HCT116 (cell line): ENCODE data around the gene DOCK3. TPM values are rescaled to one million over a fixed set of nuclear protein-coding genes. Genes with fewer than 3 reads are reported as not detected.

ENCODE experiments used
- ATAC-seq: fragments of 200-7000 bp; cut with Tn5 transposase; 2 replicates; pipeline ENCODE4 v1.9.1; 2020; ENCODE audit warnings: mild to moderate bottlenecking, moderate library complexity
- BruUV-seq: library from RNA; stranded (reverse); fragments of 400-500 nt; replicated peaks from 2 replicates; lab custom pipeline; 2021; lab: Mats Ljungman, UMichigan
- CTCF ChIA-PET: fragments of 300-600 bp; sonication (Branson Sonifier 250); formaldehyde crosslinking; loops from one replicate; lab custom pipeline; 2021; ENCODE audit warnings: antibody characterized with exemption; lab: Charles Lee
- POLR2A ChIA-PET: fragments of 300-600, 350-600 bp; sonication (Branson Sonifier 250); formaldehyde crosslinking; loops from one replicate; lab custom pipeline; 2021; ENCODE audit warnings: antibody characterized with exemption; lab: Charles Lee
- RAD21 ChIA-PET, 2 experiments: fragments of 300-600 bp; sonication (Branson Sonifier 250); formaldehyde crosslinking; loops; one replicate each; lab custom pipeline; 2023; ENCODE audit warnings: low total read pairs in 2 of 2; ENCODE audit not compliant: uncharacterized antibody in 2 of 2, unreplicated experiment in 2 of 2, low non-redundant PET in 1 of 2; lab: Charles Lee
- DNase-seq: peaks from one replicate; pipeline ENCODE4 v3.0.0-alpha.2; 2010; ENCODE audit warnings: low read depth, low spot score
- H2AFZ ChIP-seq: fragments of 200-600 bp; shearing (Covaris generic), sonication (generic); 2 replicates; pipeline ENCODE4 v1.6.1; 2017; ENCODE audit warnings: low read depth, mixed run types, mixed read lengths, antibody characterized with exemption, low read length; ENCODE audit not compliant: poor library complexity, severe bottlenecking
- H3K27ac ChIP-seq: 2 replicates; pipeline ENCODE4 v1.5.1; 2012; ENCODE audit warnings: low read depth, low read length
- H3K27me3 ChIP-seq: fragments of 200-600 bp; sonication (generic); 2 replicates; pipeline ENCODE4 v1.6.1; 2016; ENCODE audit warnings: mixed run types, low read length, mixed read lengths; ENCODE audit not compliant: insufficient read depth
- H3K36me3 ChIP-seq, 2 experiments: fragments of 200-500 bp in 1 of 2; fragments of 200-600 bp in 1 of 2; sonication (Bioruptor generic) in 1 of 2; sonication (generic) in 1 of 2; 2 replicates each; pipeline versions ENCODE4 v1.5.1 to v1.6.1; 2014 to 2016; ENCODE audit warnings: low read length in 2 of 2, inconsistent platforms in 1 of 2, mixed read lengths in 1 of 2, mixed run types in 1 of 2; ENCODE audit not compliant: insufficient read depth in 2 of 2, control insufficient read depth in 1 of 2
- H3K4me1 ChIP-seq, 2 experiments: fragments of 200-600 bp in 1 of 2; sonication (generic) in 1 of 2; 2 replicates each; pipeline versions ENCODE4 v1.5.1 to v1.6.1; 2012 to 2017; ENCODE audit warnings: low read length in 2 of 2, inconsistent platforms in 1 of 2, mild to moderate bottlenecking in 1 of 2, mixed read lengths in 1 of 2, mixed run types in 1 of 2, moderate library complexity in 1 of 2; ENCODE audit not compliant: insufficient read depth in 2 of 2, control insufficient read depth in 1 of 2
- H3K4me2 ChIP-seq: fragments of 200-600 bp; sonication (generic); 2 replicates; pipeline ENCODE4 v1.6.1; 2017; ENCODE audit warnings: mixed run types, low read length, mixed read lengths
- H3K4me3 ChIP-seq, 2 experiments: fragments of 200-600 bp in 1 of 2; sonication (generic) in 1 of 2; replicated peaks in 1 of 2; 2 replicates each; pipeline ENCODE4 v1.5.1; 2011 to 2016; ENCODE audit warnings: low read length in 2 of 2, control low read depth in 1 of 2, low read depth in 1 of 2, mild to moderate bottlenecking in 1 of 2, mixed read lengths in 1 of 2, mixed run types in 1 of 2
- H3K79me2 ChIP-seq: fragments of 200-600 bp; sonication (generic); 2 replicates; pipeline ENCODE4 v1.6.1; 2017; ENCODE audit warnings: mild to moderate bottlenecking, mixed run types, low read length, moderate library complexity, mixed read lengths; ENCODE audit not compliant: insufficient read depth
- H3K9ac ChIP-seq: fragments of 200-600 bp; sonication (generic); 2 replicates; pipeline ENCODE4 v1.6.1; 2016; ENCODE audit warnings: low read length, mixed read lengths
- H3K9me2 ChIP-seq: fragments of 200-600 bp; sonication (generic), shearing (Covaris generic); 2 replicates; pipeline ENCODE4 v1.6.1; 2017; ENCODE audit warnings: mixed run types, mild to moderate bottlenecking, moderate library complexity; ENCODE audit not compliant: insufficient read depth
- H3K9me3 ChIP-seq, 2 experiments: fragments of 200-500 bp in 1 of 2; fragments of 200-600 bp in 1 of 2; sonication (Bioruptor generic) in 1 of 2; sonication (generic) in 1 of 2; 2 replicates each; pipeline ENCODE4 v1.6.1; 2014 to 2017; ENCODE audit warnings: low read length in 2 of 2, mixed read lengths in 2 of 2, inconsistent platforms in 1 of 2, low read depth in 1 of 2, mild to moderate bottlenecking in 1 of 2, mixed run types in 1 of 2, moderate library complexity in 1 of 2; ENCODE audit not compliant: control insufficient read depth in 1 of 2, insufficient read depth in 1 of 2
- H4K20me1 ChIP-seq: fragments of 200-600 bp; sonication (generic), shearing (Covaris generic); 2 replicates; pipeline ENCODE4 v1.6.1; 2017; ENCODE audit warnings: mixed run types, mild to moderate bottlenecking, moderate library complexity; ENCODE audit not compliant: insufficient read depth
- CTCF ChIP-seq, 3 experiments: fragments of 200-600 bp in 1 of 3; sonication (generic) in 1 of 3; IDR thresholded peaks in 2 of 3; conservative IDR thresholded peaks in 1 of 3; 2 replicates each; pipeline ENCODE4 v1.5.1; 2012 to 2017; ENCODE audit warnings: low read depth in 2 of 3, low read length in 2 of 3, antibody characterized with exemption in 1 of 3, borderline replicate concordance in 1 of 3, control low read depth in 1 of 3, mild to moderate bottlenecking in 1 of 3, mixed read lengths in 1 of 3, mixed run types in 1 of 3, moderate library complexity in 1 of 3; ENCODE audit not compliant: insufficient read depth in 1 of 3
- EZH2 ChIP-seq: fragments of 200-600 bp; sonication (generic); IDR thresholded peaks from 2 replicates; pipeline ENCODE4 v1.6.1; 2017; ENCODE audit warnings: antibody characterized with exemption, mixed run types
- POLR2AphosphoS5 ChIP-seq: IDR thresholded peaks from 2 replicates; pipeline ENCODE4 v1.6.1; 2011; ENCODE audit warnings: mild to moderate bottlenecking, low read depth, low read length, moderate library complexity
- SIN3A ChIP-seq: IDR thresholded peaks from 2 replicates; pipeline ENCODE4 v1.6.1; 2012; ENCODE audit warnings: low read depth
- TCF7L2 ChIP-seq: IDR thresholded peaks from 2 replicates; pipeline ENCODE4 v1.7.0; 2011; ENCODE audit warnings: borderline replicate concordance, inconsistent platforms; ENCODE audit not compliant: insufficient read depth, insufficient read length; ENCODE audit errors: extremely low read depth
- ZFX ChIP-seq: fragments of 450-650 bp; IDR thresholded peaks from 2 replicates; pipeline ENCODE4 v1.6.1; 2017
- ZNF274 ChIP-seq: fragments of 200-500 bp; sonication (Bioruptor generic); IDR thresholded peaks from 2 replicates; pipeline ENCODE4 v1.6.1; 2014; ENCODE audit warnings: mild to moderate bottlenecking, low read depth, low read length, inconsistent platforms
- intact Hi-C: fragments of 100-400 bp; cut with micrococcal nuclease; formaldehyde crosslinking; loops from 2 replicates; pipeline ENCODE4 v1.10.0; 2022
- total RNA-seq: library from RNA; stranded (reverse); gene quantifications from one replicate; pipeline ENCODE4 v1.2.1, GENCODE V29; 2021; ENCODE audit not compliant: unreplicated experiment

The DOCK3 gene
- total RNA-seq, 1 experiment from 2014 or later = 4.2 TPM

GRCh38 chr3:51141573-51141972 is 466.8 kb downstream of the DOCK3 start:
- DNase-seq (no peak), ATAC-seq (no peak)
- Histone ChIP-seq H2AFZ (no peak overlapping the region), H4K20me1 (no peaks in the 10 kb centered on the region), H3K9me2 (no peaks in the 10 kb centered on the region), H3K9me3 (no peaks in the 10 kb centered on the region), H3K27ac (no peak overlapping the region), H3K4me3 (no peak overlapping the region), H3K9ac (no peak overlapping the region), H3K79me2 (no peaks in the 10 kb centered on the region), H3K4me1 (no peaks in the 10 kb centered on the region), H3K4me2 (no peak overlapping the region), H3K36me3 (no peaks in the 10 kb centered on the region), H3K27me3 (no peaks in the 10 kb centered on the region)
- TF ChIP-seq ZFX (no peak), TCF7L2 (no peak), ZNF274 (no peak), POLR2AphosphoS5 (no peak), EZH2 (no peak), CTCF (IDR thresholded peaks at IDR 0.05 in 2 of 3, conservative IDR thresholded peaks at IDR 0.05 in 1 of 3; ENCODE audit: borderline replicate concordance in 1 of 3, insufficient read depth in 1 of 3, low read depth in 2 of 3, low read length in 2 of 3) (peak in 2 of 3 experiments; percentile 13 to 35; a peak in 2 of 6 replicates), SIN3A (no peak)
- POLR2A ChIA-PET = interaction anchor here (0.7 kb wide), 1 partner anchor 12 kb away, joined by 3 read pairs; no protein-coding TSS in a partner anchor
- no TSS peak for BruUV-seq
- RAD21 ChIA-PET = no interaction called here
- CTCF ChIA-PET = no interaction called here
- intact Hi-C loops = no loop called here
